Activated B cell treated with CpG ODN at 0.5 μM for 24 hours (primary cell): Measurements from ENCODE around the gene TAS2R50. TPM values are rescaled to one million over a fixed set of nuclear protein-coding genes. Genes with fewer than 3 reads are reported as not detected.

Experiments
- ATAC-seq: fragments of 200-7000 bp; cut with Tn5 transposase; one replicate; pipeline ENCODE4 v1.10.0; 2021; ENCODE audit warnings: low read depth, mild to moderate bottlenecking, moderate library complexity
- CTCF ChIA-PET: fragments of 350-600 bp; sonication (Branson Sonifier 250); formaldehyde crosslinking; loops from one replicate; lab custom pipeline; 2021; ENCODE audit warnings: antibody characterized with exemption; lab: Charles Lee
- POLR2A ChIA-PET: fragments of 350-600 bp; sonication (Branson Sonifier 250); formaldehyde crosslinking; loops from one replicate; lab custom pipeline; 2021; ENCODE audit warnings: antibody characterized with exemption; lab: Charles Lee
- DNase-seq: peaks from one replicate; pipeline ENCODE4 v3.0.0; 2022
- H3K27ac Mint-ChIP-seq: one replicate; pipeline ENCODE4 v1.8.0; 2020; ENCODE audit warnings: mixed read lengths
- H3K27me3 Mint-ChIP-seq: one replicate; pipeline ENCODE4 v1.8.0; 2021; ENCODE audit warnings: mixed read lengths
- H3K36me3 Mint-ChIP-seq: one replicate; pipeline ENCODE4 v1.8.0; 2021; ENCODE audit warnings: low read depth, mixed read lengths
- H3K4me1 Mint-ChIP-seq: one replicate; pipeline ENCODE4 v1.8.0; 2021; ENCODE audit warnings: mixed read lengths
- H3K4me3 Mint-ChIP-seq: one replicate; pipeline ENCODE4 v1.8.0; 2020; ENCODE audit warnings: mild to moderate bottlenecking, mixed read lengths
- H3K9me3 Mint-ChIP-seq: one replicate; pipeline ENCODE4 v1.8.0; 2020; ENCODE audit warnings: mixed read lengths
- intact Hi-C: fragments of 100-400 bp; cut with micrococcal nuclease; formaldehyde crosslinking; loops from one replicate; pipeline ENCODE4 v1.15.1; 2024
- total RNA-seq: library from RNA; stranded (reverse); gene quantifications from 2 replicates; pipeline ENCODE4 v1.2.3, GENCODE V29; 2022
- TF ChIP-seq, protein P1 (sequence below): fragments of 200-600 bp; IDR thresholded peaks from one replicate; pipeline ENCODE4 v1.8.0; 2022; ENCODE audit warnings: antibody characterized with exemption, mild to moderate bottlenecking

The TAS2R50 gene
- total RNA-seq, 1 donor from 2014 or later, result 1.2 TPM

DNA sequence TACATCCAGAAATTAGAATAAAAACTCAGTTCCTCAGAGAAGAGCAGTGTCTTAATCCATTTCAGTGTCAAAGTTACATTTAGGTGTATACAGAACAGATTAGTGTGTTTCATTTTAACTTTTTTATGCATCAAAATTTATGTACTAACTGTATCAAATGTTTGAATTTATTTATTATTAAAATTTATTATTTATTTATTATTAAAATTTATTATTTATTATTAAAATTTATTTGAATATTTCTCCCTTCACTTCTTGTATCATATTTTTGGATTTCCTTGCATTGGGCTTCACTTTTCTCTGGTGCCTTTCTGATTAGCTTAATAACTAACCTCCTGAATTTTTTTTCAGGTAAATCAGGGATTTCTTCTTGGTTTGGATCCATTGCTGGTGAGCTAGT is 45.3 kb downstream of the TAS2R50 start:
- Mint-ChIP-seq H3K4me3 (no peak overlapping the region), H3K9me3 (no peaks in the 10 kb centered on the region), H3K27me3 (no peaks in the 10 kb centered on the region), H3K36me3 (peaks cover 5% of the 10 kb centered on the region), H3K4me1 (peaks cover 2% of the 10 kb centered on the region), H3K27ac (no peak overlapping the region)
- POLR2A ChIA-PET, result no interaction called here
- ATAC-seq (no peak), DNase-seq (no peak)
- intact Hi-C loops, result no loop called here
- TF ChIP-seq, protein P1, sequence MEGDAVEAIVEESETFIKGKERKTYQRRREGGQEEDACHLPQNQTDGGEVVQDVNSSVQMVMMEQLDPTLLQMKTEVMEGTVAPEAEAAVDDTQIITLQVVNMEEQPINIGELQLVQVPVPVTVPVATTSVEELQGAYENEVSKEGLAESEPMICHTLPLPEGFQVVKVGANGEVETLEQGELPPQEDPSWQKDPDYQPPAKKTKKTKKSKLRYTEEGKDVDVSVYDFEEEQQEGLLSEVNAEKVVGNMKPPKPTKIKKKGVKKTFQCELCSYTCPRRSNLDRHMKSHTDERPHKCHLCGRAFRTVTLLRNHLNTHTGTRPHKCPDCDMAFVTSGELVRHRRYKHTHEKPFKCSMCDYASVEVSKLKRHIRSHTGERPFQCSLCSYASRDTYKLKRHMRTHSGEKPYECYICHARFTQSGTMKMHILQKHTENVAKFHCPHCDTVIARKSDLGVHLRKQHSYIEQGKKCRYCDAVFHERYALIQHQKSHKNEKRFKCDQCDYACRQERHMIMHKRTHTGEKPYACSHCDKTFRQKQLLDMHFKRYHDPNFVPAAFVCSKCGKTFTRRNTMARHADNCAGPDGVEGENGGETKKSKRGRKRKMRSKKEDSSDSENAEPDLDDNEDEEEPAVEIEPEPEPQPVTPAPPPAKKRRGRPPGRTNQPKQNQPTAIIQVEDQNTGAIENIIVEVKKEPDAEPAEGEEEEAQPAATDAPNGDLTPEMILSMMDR, result no peak
- CTCF ChIA-PET, result no interaction called here

DNA sequence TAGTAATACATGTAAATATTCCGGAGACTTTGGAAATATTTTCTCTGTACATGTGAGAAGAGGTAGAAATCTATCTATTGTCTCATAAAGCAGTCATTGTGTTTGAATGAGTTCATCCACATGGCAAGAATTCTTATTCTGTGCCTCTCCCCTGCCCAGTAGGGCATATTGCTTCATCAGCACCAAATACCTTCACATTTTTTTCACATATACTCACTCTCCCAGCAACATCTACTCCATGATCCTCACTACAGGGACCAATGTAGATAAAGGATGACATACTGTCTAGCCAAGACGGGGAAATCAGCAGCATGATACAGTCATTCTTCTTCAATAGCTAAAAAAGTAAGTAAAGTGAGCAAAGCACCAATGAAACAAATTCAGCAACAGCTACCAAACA is 46.3 kb downstream of the TAS2R50 start:
- Mint-ChIP-seq H3K4me1 (peaks cover 2% of the 10 kb centered on the region), H3K4me3 (no peak overlapping the region), H3K27me3 (no peaks in the 10 kb centered on the region), H3K9me3 (no peaks in the 10 kb centered on the region), H3K36me3 (peaks cover 5% of the 10 kb centered on the region), H3K27ac (no peak overlapping the region)
- TF ChIP-seq, protein P1, result no peak
- POLR2A ChIA-PET, result no interaction called here
- intact Hi-C loops, result no loop called here
- DNase-seq (no peak), ATAC-seq (no peak)
- CTCF ChIA-PET, result no interaction called here

DNA sequence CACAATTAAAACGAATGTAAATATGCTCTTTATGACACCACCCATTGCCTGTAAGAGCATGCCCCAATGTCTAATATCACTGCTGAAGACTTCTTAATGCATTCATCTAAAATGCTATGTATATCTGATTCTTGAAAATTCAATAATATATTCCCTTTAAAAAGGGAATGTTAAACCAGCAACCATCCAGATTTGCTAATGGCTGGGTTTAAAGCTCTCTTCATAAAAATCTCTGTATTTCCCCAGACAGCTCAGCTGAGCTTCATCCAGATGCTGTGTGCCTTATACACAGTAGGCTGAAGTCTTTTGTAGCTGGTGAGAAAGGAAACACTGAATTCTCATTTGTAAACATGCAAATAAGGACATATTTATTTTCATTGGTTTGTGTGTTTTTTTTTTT is 47.5 kb downstream of the TAS2R50 start, which contains the start of gene TAS2R14:
Gene TAS2R14, minus strand, starts transcription at position 101 of the 400 bp plus-strand sequence. Its CDS starts 56 bp downstream, at position 45.
- ATAC-seq (no peak), DNase-seq (no peak)
- peaks cover 2% of the 10 kb centered on the region for H3K4me1 Mint-ChIP-seq
- H3K9me3 Mint-ChIP-seq, result no peaks in the 10 kb centered on the region
- no peak within 1 kb of the TSS for H3K4me3 Mint-ChIP-seq
- POLR2A ChIA-PET, result no interaction called here
- TF ChIP-seq, protein P1, result no peak
- H3K36me3 Mint-ChIP-seq, result peaks cover 5% of the 10 kb centered on the region
- no peaks in the 10 kb centered on the region for H3K27me3 Mint-ChIP-seq
- CTCF ChIA-PET, result no interaction called here
- intact Hi-C loops, result no loop called here
- no peak within 1 kb of the TSS for H3K27ac Mint-ChIP-seq

DNA sequence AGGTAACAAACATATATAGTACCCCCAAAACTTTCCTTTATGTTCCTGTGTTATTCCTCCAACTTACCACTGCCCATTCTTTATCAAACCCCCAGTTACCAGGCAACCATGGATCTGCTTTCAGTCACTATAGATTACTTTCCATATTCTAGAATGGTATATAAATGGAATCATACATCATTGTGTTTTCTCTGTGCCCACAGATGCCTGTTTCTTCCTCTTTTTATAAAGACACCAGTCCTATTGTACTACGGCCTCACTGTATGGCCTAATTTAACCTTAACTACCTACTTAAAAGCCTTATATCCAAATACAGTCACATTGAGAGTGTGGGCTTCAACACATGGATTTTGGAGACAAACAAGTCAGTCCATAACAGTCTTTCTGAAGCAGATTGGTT is 50.2 kb downstream of the TAS2R50 start:
- Mint-ChIP-seq H3K27ac (no peak overlapping the region), H3K4me3 (no peak overlapping the region), H3K9me3 (no peaks in the 10 kb centered on the region), H3K4me1 (peaks cover 2% of the 10 kb centered on the region), H3K36me3 (peaks cover 5% of the 10 kb centered on the region), H3K27me3 (no peaks in the 10 kb centered on the region)
- TF ChIP-seq, protein P1, result no peak
- DNase-seq (no peak), ATAC-seq (no peak)
- intact Hi-C loops, result no loop called here
- ChIA-PET POLR2A (no interaction called here), CTCF (no interaction called here)

Other genes starting within 250 kb of the TAS2R50 start
- not detected in 2 replicates for gene TAS2R7, start 184.3 kb downstream of the TAS2R50 start, total RNA-seq
- gene TAS2R8, start 179.6 kb downstream of the TAS2R50 start, total RNA-seq, result not detected in 2 replicates
- gene TAS2R9, start 176.7 kb downstream of the TAS2R50 start, total RNA-seq, result not detected in 2 replicates
- 0.27 and 0.44 TPM in 2 replicates for gene TAS2R10, start 160.6 kb downstream of the TAS2R50 start, total RNA-seq
- 0.98 and 3.0 TPM in 2 replicates for gene PRR4, start 137.4 kb downstream of the TAS2R50 start, total RNA-seq
- 27.6 and 35.2 TPM in 2 replicates for gene PRH1, start 102.7 kb downstream of the TAS2R50 start, total RNA-seq
- gene TAS2R13, start 77.3 kb downstream of the TAS2R50 start, total RNA-seq, result 1.00 and 1.4 TPM in 2 replicates
- gene PRH2, start 57.7 kb downstream of the TAS2R50 start, total RNA-seq, result not detected in 2 replicates
- gene TAS2R14, start 47.6 kb downstream of the TAS2R50 start, total RNA-seq, result 2.9 and 3.1 TPM in 2 replicates
- 1.7 and 2.4 TPM in 2 replicates for gene TAS2R20, start 11.4 kb upstream of the TAS2R50 start, total RNA-seq
- gene TAS2R19, start 35.7 kb upstream of the TAS2R50 start, total RNA-seq, result 2.9 and 4.0 TPM in 2 replicates
- 4.3 and 5.3 TPM in 2 replicates for gene TAS2R31, start 44.5 kb upstream of the TAS2R50 start, total RNA-seq
- gene TAS2R46, start 75.4 kb upstream of the TAS2R50 start, total RNA-seq, result 0.60 and 1.5 TPM in 2 replicates
- gene TAS2R43, start 105.4 kb upstream of the TAS2R50 start, total RNA-seq, result 1.7 and 2.7 TPM in 2 replicates
- gene TAS2R30, start 147.7 kb upstream of the TAS2R50 start, total RNA-seq, result 3.4 and 6.3 TPM in 2 replicates
- 7.3 and 8.8 TPM in 2 replicates for gene SMIM10L1, start 184.3 kb upstream of the TAS2R50 start, total RNA-seq
- gene TAS2R42, start 200.0 kb upstream of the TAS2R50 start, total RNA-seq, result not detected in 2 replicates